Astrocyte (in vitro differentiated cells and primary cell): ENCODE measurements around the gene RCE1. TPM values are rescaled to one million over a fixed set of nuclear protein-coding genes. Genes with fewer than 3 reads are reported as not detected.

Source experiments
- DNase-seq: peaks from one replicate; pipeline ENCODE4 v3.0.0-alpha.2; 2010; ENCODE audit warnings: low read depth
- FAIRE-seq: peaks from 2 replicates; lab custom pipeline; 2011; peaks lifted over from hg19 to GRCh38; lab: Jason Lieb, UNC
- H2AFZ ChIP-seq: 2 replicates; pipeline ENCODE4 v1.6.0; 2012; ENCODE audit warnings: low read depth, low read length, inconsistent platforms
- H3K27ac ChIP-seq: 2 replicates; pipeline ENCODE4 v1.5.1; 2011; ENCODE audit warnings: low read depth, low read length, inconsistent platforms
- H3K27me3 ChIP-seq: 2 replicates; pipeline ENCODE4 v1.6.0; 2011; ENCODE audit warnings: low read length, inconsistent platforms; ENCODE audit not compliant: insufficient read depth
- H3K36me3 ChIP-seq: 2 replicates; pipeline ENCODE4 v1.5.1; 2011; ENCODE audit warnings: low read length, inconsistent platforms; ENCODE audit not compliant: insufficient read depth
- H3K4me1 ChIP-seq: 2 replicates; pipeline ENCODE4 v1.5.1; 2011; ENCODE audit warnings: low read length, inconsistent platforms; ENCODE audit not compliant: insufficient read depth
- H3K4me2 ChIP-seq: 2 replicates; pipeline ENCODE4 v1.6.0; 2012; ENCODE audit warnings: low read length, inconsistent platforms
- H3K4me3 ChIP-seq: 2 replicates; pipeline ENCODE4 v1.5.1; 2011; ENCODE audit warnings: low read depth, mild to moderate bottlenecking, low read length, inconsistent platforms; ENCODE audit not compliant: insufficient read depth
- H3K79me2 ChIP-seq: 2 replicates; pipeline ENCODE4 v1.6.0; 2012; ENCODE audit warnings: mild to moderate bottlenecking, low read length, inconsistent platforms; ENCODE audit not compliant: insufficient read depth
- H3K9ac ChIP-seq: 2 replicates; pipeline ENCODE4 v1.6.0; 2012; ENCODE audit warnings: mild to moderate bottlenecking, low read length, inconsistent platforms
- H3K9me3 ChIP-seq: 2 replicates; pipeline ENCODE4 v1.5.1; 2012; ENCODE audit warnings: low read depth, mild to moderate bottlenecking, low read length, inconsistent platforms; ENCODE audit not compliant: insufficient read depth
- H4K20me1 ChIP-seq: 2 replicates; pipeline ENCODE4 v1.6.0; 2012; ENCODE audit warnings: low read length, inconsistent platforms; ENCODE audit not compliant: insufficient read depth
- H3K27ac Mint-ChIP-seq: one replicate; pipeline ENCODE4 v1.8.0; 2021; ENCODE audit warnings: mild to moderate bottlenecking, mixed read lengths; ENCODE audit not compliant: unreplicated experiment
- H3K27me3 Mint-ChIP-seq: one replicate; pipeline ENCODE4 v1.8.0; 2021; ENCODE audit warnings: low read depth, mixed read lengths; ENCODE audit not compliant: unreplicated experiment
- H3K36me3 Mint-ChIP-seq: one replicate; pipeline ENCODE4 v1.8.0; 2021; ENCODE audit warnings: low read depth, mixed read lengths; ENCODE audit not compliant: unreplicated experiment
- H3K4me1 Mint-ChIP-seq: one replicate; pipeline ENCODE4 v1.8.0; 2021; ENCODE audit warnings: low read depth, mixed read lengths; ENCODE audit not compliant: unreplicated experiment
- H3K4me3 Mint-ChIP-seq: one replicate; pipeline ENCODE4 v1.8.0; 2021; ENCODE audit warnings: mild to moderate bottlenecking, moderate library complexity, mixed read lengths; ENCODE audit not compliant: unreplicated experiment
- H3K9me3 Mint-ChIP-seq: one replicate; pipeline ENCODE4 v1.8.0; 2021; ENCODE audit warnings: mild to moderate bottlenecking, mixed read lengths; ENCODE audit not compliant: unreplicated experiment
- CTCF ChIP-seq: IDR thresholded peaks from 2 replicates; pipeline ENCODE4 v1.5.1; 2011; ENCODE audit warnings: low read depth, mild to moderate bottlenecking, inconsistent platforms, low read length, moderate library complexity; ENCODE audit not compliant: insufficient read depth
- EZH2 ChIP-seq: IDR thresholded peaks from 2 replicates; pipeline ENCODE4 v1.6.1; 2012; ENCODE audit warnings: mild to moderate bottlenecking, low read length, inconsistent platforms; ENCODE audit not compliant: insufficient read depth
- total RNA-seq: library from RNA; stranded (reverse); gene quantifications from 2 replicates; pipeline ENCODE4 v1.2.1, GENCODE V29; 2021

The RCE1 gene
- total RNA-seq, 1 donor from 2014 or later, result 19.8 TPM

GRCh38 chr11:66845876-66846212, 2.6 kb downstream of the RCE1 start:
- H3K27ac Mint-ChIP-seq, result no peak overlapping the region
- TF ChIP-seq EZH2, result no peak

GRCh38 chr11:66846671-66847091, 3.4 kb downstream of the RCE1 start:
- Histone ChIP-seq H3K4me2 (no peak overlapping the region), H3K4me1 (peaks cover 15% of the 10 kb centered on the region), H3K9ac (no peak overlapping the region), H3K9me3 (no peaks in the 10 kb centered on the region), H3K4me3 (no peak overlapping the region), H3K27ac (no peak overlapping the region), H3K36me3 (peaks cover 4% of the 10 kb centered on the region), H3K27me3 (no peaks in the 10 kb centered on the region), H3K79me2 (peaks cover 47% of the 10 kb centered on the region), H2AFZ (no peak overlapping the region), H4K20me1 (peaks cover 39% of the 10 kb centered on the region)
- Mint-ChIP-seq H3K4me1 (peaks cover 13% of the 10 kb centered on the region), H3K27ac (no peak overlapping the region), H3K27me3 (peaks cover 2% of the 10 kb centered on the region), H3K4me3 (no peak overlapping the region), H3K36me3 (peaks cover 3% of the 10 kb centered on the region), H3K9me3 (peaks cover 3% of the 10 kb centered on the region)
- TF ChIP-seq CTCF, result no peak
- no peak for TF ChIP-seq EZH2
- DNase-seq (no peak), FAIRE-seq (no peak)

More at GRCh38 chr11:66845876-66846212, 2.6 kb downstream of the RCE1 start:
- Histone ChIP-seq H3K27ac (no peak overlapping the region), H4K20me1 (peaks cover 44% of the 10 kb centered on the region), H3K4me1 (peaks cover 19% of the 10 kb centered on the region), H3K36me3 (peaks cover 9% of the 10 kb centered on the region), H2AFZ (no peak overlapping the region), H3K4me3 (no peak overlapping the region), H3K9me3 (no peaks in the 10 kb centered on the region), H3K4me2 (no peak overlapping the region), H3K79me2 (peaks cover 52% of the 10 kb centered on the region), H3K9ac (no peak overlapping the region), H3K27me3 (no peaks in the 10 kb centered on the region)
- H3K4me3 Mint-ChIP-seq, result no peak overlapping the region
- DNase-seq (no peak), FAIRE-seq (no peak)
- H3K36me3 Mint-ChIP-seq, result peaks cover 2% of the 10 kb centered on the region
- peaks cover 3% of the 10 kb centered on the region for H3K9me3 Mint-ChIP-seq
- peaks cover 15% of the 10 kb centered on the region for H3K4me1 Mint-ChIP-seq
- H3K27me3 Mint-ChIP-seq, result no peaks in the 10 kb centered on the region

- H3K36me3 Mint-ChIP-seq, result peaks cover 3% of the 10 kb centered on the region
- H3K4me3 Mint-ChIP-seq, result no peak overlapping the region
- peaks cover 6% of the 10 kb centered on the region for H3K4me1 Mint-ChIP-seq
- no peaks in the 10 kb centered on the region for H3K9me3 ChIP-seq
- peaks cover 37% of the 10 kb centered on the region for H3K79me2 ChIP-seq
- TF ChIP-seq CTCF (no peak), EZH2 (no peak)
- no peak overlapping the region for H3K4me2 ChIP-seq
- no peaks in the 10 kb centered on the region for H3K27me3 ChIP-seq
- no peak overlapping the region for H3K9ac ChIP-seq
- no peak overlapping the region for H3K4me3 ChIP-seq
- DNase-seq (no peak), FAIRE-seq (no peak)
- peaks cover 8% of the 10 kb centered on the region for H3K4me1 ChIP-seq
- H3K27me3 Mint-ChIP-seq, result peaks cover 3% of the 10 kb centered on the region
- no peak overlapping the region for H3K27ac Mint-ChIP-seq
- H4K20me1 ChIP-seq, result peaks cover 30% of the 10 kb centered on the region
- H3K9me3 Mint-ChIP-seq, result no peaks in the 10 kb centered on the region
- H3K36me3 ChIP-seq, result peaks cover 4% of the 10 kb centered on the region
- H2AFZ ChIP-seq, result no peak overlapping the region
- no peak overlapping the region for H3K27ac ChIP-seq
Measured at GRCh38 chr11:66847461-66848232, 4.4 kb downstream of the RCE1 start.
